Measurements from ENCODE around the gene PLA2G4D. TPM values are rescaled to one million over a fixed set of nuclear protein-coding genes. Genes with fewer than 3 reads are reported as not detected.

Gene PLA2G4D
- total RNA-seq, 4 donors from 2014 or later = not detected

- Histone ChIP-seq H3K27ac (no peak overlapping the region), H3K4me3 (no peak overlapping the region), H3K27me3 (no peaks in the 10 kb centered on the region), H3K9me3 (no peaks in the 10 kb centered on the region), H3K4me1 (no peaks in the 10 kb centered on the region), H3K36me3 (no peaks in the 10 kb centered on the region)
- DNase-seq = no peak
- TF ChIP-seq CTCF (IDR thresholded peaks at IDR 0.05) (no peak), POLR2A (IDR thresholded peaks at IDR 0.05) (no peak)
These were observed 25.8 kb downstream of the PLA2G4D start for GRCh38 chr15:42068601-42069000.

- no peak overlapping the region for H3K4me3 ChIP-seq
- no peaks in the 10 kb centered on the region for H3K27me3 ChIP-seq
- TF ChIP-seq CTCF (IDR thresholded peaks at IDR 0.05) (no peak), POLR2A (IDR thresholded peaks at IDR 0.05) (no peak)
- H3K36me3 ChIP-seq = no peaks in the 10 kb centered on the region
- peak in 1 of 3 donors; percentile 12 for DNase-seq
- no peaks in the 10 kb centered on the region for H3K9me3 ChIP-seq
- no peak overlapping the region for H3K27ac ChIP-seq
- no peaks in the 10 kb centered on the region for H3K4me1 ChIP-seq
These were observed 27.5 kb downstream of the PLA2G4D start for GRCh38 chr15:42066764-42067415.

GRCh38 chr15:42065468-42065867 is 28.9 kb downstream of the PLA2G4D start:
- H3K36me3 ChIP-seq = no peaks in the 10 kb centered on the region
- H3K9me3 ChIP-seq = no peaks in the 10 kb centered on the region
- H3K4me1 ChIP-seq = no peaks in the 10 kb centered on the region
- peak in 1 of 3 donors; percentile 11 for DNase-seq
- TF ChIP-seq POLR2A (IDR thresholded peaks at IDR 0.05) (no peak), CTCF (IDR thresholded peaks at IDR 0.05) (no peak)
- H3K4me3 ChIP-seq = no peak overlapping the region
- H3K27ac ChIP-seq = no peak overlapping the region
- no peaks in the 10 kb centered on the region for H3K27me3 ChIP-seq

GRCh38 chr15:42065033-42065432 is 29.3 kb downstream of the PLA2G4D start:
- DNase-seq = peak in 1 of 3 donors; percentile 15
- no peak for TF ChIP-seq CTCF (IDR thresholded peaks at IDR 0.05)
- TF ChIP-seq POLR2A (IDR thresholded peaks at IDR 0.05) = no peak

GRCh38 chr15:42064271-42064670 is 30.1 kb downstream of the PLA2G4D start:
- DNase-seq = peak in 1 of 3 donors; percentile 6
- no peak overlapping the region for H3K4me3 ChIP-seq
- TF ChIP-seq CTCF (IDR thresholded peaks at IDR 0.05) (no peak), POLR2A (IDR thresholded peaks at IDR 0.05) (no peak)

More at GRCh38 chr15:42065033-42065432, 29.3 kb downstream of the PLA2G4D start:
- Histone ChIP-seq H3K9me3 (no peaks in the 10 kb centered on the region), H3K27me3 (no peaks in the 10 kb centered on the region), H3K4me1 (no peaks in the 10 kb centered on the region), H3K4me3 (no peak overlapping the region), H3K27ac (no peak overlapping the region), H3K36me3 (no peaks in the 10 kb centered on the region)

More at GRCh38 chr15:42064271-42064670, 30.1 kb downstream of the PLA2G4D start:
- no peaks in the 10 kb centered on the region for H3K27me3 ChIP-seq
- no peak overlapping the region for H3K27ac ChIP-seq
- no peaks in the 10 kb centered on the region for H3K36me3 ChIP-seq
- no peaks in the 10 kb centered on the region for H3K9me3 ChIP-seq
- H3K4me1 ChIP-seq = no peaks in the 10 kb centered on the region
